PFSK-1 (cell line): ENCODE results near the gene BNC2.

Experiments used
- REST ChIP-seq, 2 experiments: IDR thresholded peaks; 2 replicates each; pipeline versions ENCODE4 v1.6.1 to v1.8.0; 2011 to 2012; ENCODE audit warnings: low read depth in 2 of 2, low read length in 2 of 2, control low read depth in 1 of 2, inconsistent platforms in 1 of 2, mild to moderate bottlenecking in 1 of 2, moderate library complexity in 1 of 2; ENCODE audit not compliant: insufficient read depth in 1 of 2
- SIN3A ChIP-seq: IDR thresholded peaks from 2 replicates; pipeline ENCODE4 v1.6.1; 2012; ENCODE audit warnings: mild to moderate bottlenecking, low read length, moderate library complexity, borderline replicate concordance; ENCODE audit not compliant: insufficient read depth
- TAF1 ChIP-seq: IDR thresholded peaks from 2 replicates; pipeline ENCODE4 v1.6.1; 2012; ENCODE audit warnings: low read length, control low read depth, borderline replicate concordance; ENCODE audit not compliant: insufficient read depth

- no peak for TF ChIP-seq SIN3A
- no peak for TF ChIP-seq TAF1
- no peak for TF ChIP-seq REST (IDR thresholded peaks at IDR 0.05; ENCODE audit: insufficient read depth in 1 of 2, low read depth in 2 of 2, low read length in 2 of 2)
Measured at GRCh38 chr9:16775330-16775729, 95.1 kb downstream of the BNC2 start.
